ENCODE measurements around the gene DRC7.
"Not testable (repeated sequence)": the region's sequence is repeated elsewhere in the genome, so short reads cannot be mapped to it uniquely, and the experiment has no call there.

Gene DRC7

GRCh38 chr16:57727610-57728009 is 33.0 kb downstream of the DRC7 start:
- no peaks in the 10 kb centered on the region for H3K27me3 ChIP-seq (replicated peaks; ENCODE audit: control insufficient read depth, insufficient read depth, low read length)

GRCh38 chr16:57728336-57729181 is 34.0 kb downstream of the DRC7 start:
- H3K4me3 ChIP-seq (replicated peaks; ENCODE audit: low read depth, low read length), result no peak overlapping the region
- no peak for TF ChIP-seq CTCF (IDR thresholded peaks at IDR 0.05; ENCODE audit: insufficient read depth, low read length, poor library complexity, severe bottlenecking)
- H3K36me3 ChIP-seq (ENCODE audit: control insufficient read depth, insufficient read depth, low read length), result no peaks in the 10 kb centered on the region
- DNase-seq (ENCODE audit: extremely low read depth, insufficient read length), result no peak
- no peaks in the 10 kb centered on the region for H3K27me3 ChIP-seq (replicated peaks; ENCODE audit: control insufficient read depth, insufficient read depth, low read length)

More at GRCh38 chr16:57727610-57728009, 33.0 kb downstream of the DRC7 start:
- Histone ChIP-seq H3K4me3 (replicated peaks; ENCODE audit: low read depth, low read length) (no peak overlapping the region), H3K36me3 (ENCODE audit: control insufficient read depth, insufficient read depth, low read length) (no peaks in the 10 kb centered on the region)
- TF ChIP-seq CTCF (IDR thresholded peaks at IDR 0.05; ENCODE audit: insufficient read depth, low read length, poor library complexity, severe bottlenecking), result peak; percentile 3
- no peak for DNase-seq (ENCODE audit: extremely low read depth, insufficient read length)

GRCh38 chr16:57729182-57729484 is 34.5 kb downstream of the DRC7 start:
- no peaks in the 10 kb centered on the region for H3K36me3 ChIP-seq (ENCODE audit: control insufficient read depth, insufficient read depth, low read length)
- no peaks in the 10 kb centered on the region for H3K27me3 ChIP-seq (replicated peaks; ENCODE audit: control insufficient read depth, insufficient read depth, low read length)
- no peak overlapping the region for H3K4me3 ChIP-seq (replicated peaks; ENCODE audit: low read depth, low read length)
- TF ChIP-seq CTCF (IDR thresholded peaks at IDR 0.05; ENCODE audit: insufficient read depth, low read length, poor library complexity, severe bottlenecking), result no peak
- DNase-seq (ENCODE audit: extremely low read depth, insufficient read length), result no peak

- not testable (repeated sequence) for DNase-seq (ENCODE audit: extremely low read depth, insufficient read length); H3K36me3 ChIP-seq (ENCODE audit: control insufficient read depth, insufficient read depth, low read length); H3K27me3 ChIP-seq (replicated peaks; ENCODE audit: control insufficient read depth, insufficient read depth, low read length); H3K4me3 ChIP-seq (replicated peaks; ENCODE audit: low read depth, low read length)
Measured at GRCh38 chr16:57729852-57730251, 35.2 kb downstream of the DRC7 start.

DNA sequence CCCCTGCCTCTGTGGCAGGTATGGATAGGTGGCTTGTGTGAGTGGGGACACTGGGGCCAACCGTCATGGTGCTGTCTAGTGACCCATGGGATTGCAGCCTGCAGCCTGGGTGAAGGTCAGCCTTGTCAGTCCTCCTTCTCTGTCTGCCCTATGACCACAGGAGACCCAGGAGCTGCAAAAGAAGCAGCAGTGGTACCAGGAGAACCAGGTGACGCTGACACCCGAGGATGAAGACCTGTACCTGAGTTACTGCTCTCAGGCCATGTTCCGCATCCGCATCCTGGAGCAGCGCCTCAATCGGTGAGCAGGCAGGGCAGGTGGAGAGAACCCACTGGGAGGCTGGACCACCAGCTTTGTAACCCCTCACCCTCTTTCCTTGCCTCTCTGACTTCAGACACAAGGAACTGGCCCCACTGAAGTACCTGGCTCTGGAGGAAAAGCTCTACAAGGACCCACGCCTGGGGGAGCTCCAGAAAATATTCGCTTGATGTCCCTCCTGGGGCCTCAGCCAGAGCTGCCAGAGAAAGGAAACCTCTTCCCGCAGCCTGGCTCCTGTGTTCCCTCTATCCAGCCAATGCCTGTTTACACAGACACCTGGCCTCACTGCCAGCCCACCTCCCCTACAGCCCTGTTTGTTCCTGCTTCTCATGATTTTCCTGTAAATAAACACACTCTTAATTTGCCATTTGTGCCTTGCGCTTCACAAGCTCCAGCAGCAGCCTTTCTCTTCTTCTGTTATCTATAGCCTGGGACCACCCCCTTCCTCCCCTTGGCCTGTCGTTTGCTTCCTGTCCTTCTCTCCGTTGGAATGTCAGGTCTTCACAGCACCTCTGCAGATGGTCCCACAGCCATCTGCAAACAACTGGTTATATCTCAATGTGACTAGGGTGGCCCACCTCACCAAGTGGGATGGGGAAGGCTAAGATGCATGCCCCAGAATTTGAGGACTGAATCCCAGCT is 36.4 kb downstream of the DRC7 start:
- Histone ChIP-seq H3K27me3 (replicated peaks; ENCODE audit: control insufficient read depth, insufficient read depth, low read length) (no peaks in the 10 kb centered on the region), H3K4me3 (replicated peaks; ENCODE audit: low read depth, low read length) (no peak overlapping the region), H3K36me3 (ENCODE audit: control insufficient read depth, insufficient read depth, low read length) (no peaks in the 10 kb centered on the region)
- no peak for TF ChIP-seq CTCF (IDR thresholded peaks at IDR 0.05; ENCODE audit: insufficient read depth, low read length, poor library complexity, severe bottlenecking)
- no peak for DNase-seq (ENCODE audit: extremely low read depth, insufficient read length)

DNA sequence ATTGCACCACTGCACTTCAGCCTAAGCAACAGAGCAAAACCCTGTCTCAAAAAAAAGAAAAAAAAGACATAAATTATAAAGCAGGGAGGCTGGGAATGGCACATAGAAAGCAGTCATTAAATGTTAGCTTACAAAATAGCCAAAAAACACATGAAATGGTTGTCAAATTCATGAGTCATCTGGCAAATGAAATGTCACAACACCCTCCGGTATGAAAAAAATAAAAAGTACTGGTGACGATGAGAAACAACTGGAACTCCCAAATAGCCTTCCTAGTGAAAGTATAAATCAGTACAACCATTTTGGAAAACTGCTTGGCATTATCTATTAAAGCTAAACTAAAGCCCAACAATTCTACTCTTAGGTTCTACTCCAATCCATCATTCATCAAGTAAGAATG is 37.4 kb downstream of the DRC7 start:
- Histone ChIP-seq H3K36me3 (ENCODE audit: control insufficient read depth, insufficient read depth, low read length) (no peaks in the 10 kb centered on the region), H3K4me3 (replicated peaks; ENCODE audit: low read depth, low read length) (no peak overlapping the region), H3K27me3 (replicated peaks; ENCODE audit: control insufficient read depth, insufficient read depth, low read length) (no peaks in the 10 kb centered on the region)
- no peak for DNase-seq (ENCODE audit: extremely low read depth, insufficient read length)
- TF ChIP-seq CTCF (IDR thresholded peaks at IDR 0.05; ENCODE audit: insufficient read depth, low read length, poor library complexity, severe bottlenecking), result no peak
